GM23338 (cell line): Measurements from ENCODE around the gene NUBPL. TPM values are rescaled to one million over a fixed set of nuclear protein-coding genes. Genes with fewer than 3 reads are reported as not detected.

Source experiments
- ATAC-seq: fragments of 200-7000 bp; cut with Tn5 transposase; 3 replicates; pipeline ENCODE4 v1.9.1; 2020
- DNase-seq: peaks from one replicate; pipeline ENCODE4 v3.0.0-alpha.2; 2015; ENCODE audit warnings: low spot score
- H2AFZ ChIP-seq: fragments of 200-600 bp; sonication (generic); 2 replicates; pipeline ENCODE4 v1.8.0; 2016; ENCODE audit warnings: antibody characterized with exemption, mild to moderate bottlenecking, moderate library complexity
- H3F3A ChIP-seq: fragments of 200-600 bp; sonication (generic); replicated peaks from 2 replicates; pipeline ENCODE4 v1.8.0; 2017; ENCODE audit warnings: antibody characterized with exemption, mixed run types, low read depth
- H3K27ac ChIP-seq: fragments of 200-600 bp; sonication (generic); 2 replicates; pipeline ENCODE4 v1.6.1; 2016; ENCODE audit warnings: low read depth
- H3K27me3 ChIP-seq: fragments of 200-600 bp; sonication (generic); 2 replicates; pipeline ENCODE4 v1.8.0; 2016; ENCODE audit warnings: mild to moderate bottlenecking, mixed run types, moderate library complexity; ENCODE audit not compliant: insufficient read depth
- H3K36me3 ChIP-seq: fragments of 200-600 bp; sonication (generic); 2 replicates; pipeline ENCODE4 v1.8.0; 2016; ENCODE audit warnings: mild to moderate bottlenecking; ENCODE audit not compliant: insufficient read depth
- H3K4me1 ChIP-seq: fragments of 200-600 bp; sonication (generic); 2 replicates; pipeline ENCODE4 v1.8.0; 2016; ENCODE audit warnings: mild to moderate bottlenecking, moderate library complexity; ENCODE audit not compliant: insufficient read depth
- H3K4me2 ChIP-seq: fragments of 200-600 bp; sonication (generic); 2 replicates; pipeline ENCODE4 v1.7.1; 2017; ENCODE audit warnings: mixed run types
- H3K4me3 ChIP-seq: fragments of 200-600 bp; sonication (generic); 2 replicates; pipeline ENCODE4 v1.6.1; 2016; ENCODE audit warnings: mixed run types
- H3K79me2 ChIP-seq: fragments of 200-600 bp; sonication (generic); replicated peaks from 2 replicates; pipeline ENCODE4 v1.8.0; 2017; ENCODE audit warnings: mild to moderate bottlenecking; ENCODE audit not compliant: insufficient read depth
- H3K9me2 ChIP-seq: fragments of 200-600 bp; sonication (generic); 2 replicates; pipeline ENCODE4 v1.8.0; 2017; ENCODE audit not compliant: insufficient read depth
- H4K20me1 ChIP-seq: fragments of 200-600 bp; sonication (generic); replicated peaks from 2 replicates; pipeline ENCODE4 v1.8.0; 2017; ENCODE audit warnings: mild to moderate bottlenecking; ENCODE audit not compliant: insufficient read depth
- H3K27ac Mint-ChIP-seq: 2 replicates; pipeline ENCODE4 v1.8.0; 2020; ENCODE audit warnings: inconsistent platforms, mild to moderate bottlenecking, moderate library complexity, mixed read lengths
- H3K27me3 Mint-ChIP-seq: 3 replicates; pipeline ENCODE4 v1.8.0; 2022; ENCODE audit warnings: low read depth, mild to moderate bottlenecking, moderate library complexity, mixed read lengths, inconsistent platforms; ENCODE audit not compliant: insufficient read depth, poor library complexity
- H3K36me3 Mint-ChIP-seq: 3 replicates; pipeline ENCODE4 v1.8.0; 2021; ENCODE audit warnings: low read depth, mild to moderate bottlenecking, inconsistent platforms, moderate library complexity, mixed read lengths
- H3K4me1 Mint-ChIP-seq: 3 replicates; pipeline ENCODE4 v1.8.0; 2020; ENCODE audit warnings: mild to moderate bottlenecking, inconsistent platforms, mixed read lengths
- H3K4me3 Mint-ChIP-seq: 3 replicates; pipeline ENCODE4 v1.8.0; 2021; ENCODE audit warnings: moderate library complexity, mild to moderate bottlenecking, inconsistent platforms, mixed read lengths
- H3K9me3 Mint-ChIP-seq: 3 replicates; pipeline ENCODE4 v1.8.0; 2020; ENCODE audit warnings: moderate library complexity, mild to moderate bottlenecking, inconsistent platforms, mixed read lengths
- CREB1 ChIP-seq: fragments of 250-450 bp; sonication (Bioruptor Pico); IDR thresholded peaks from 2 replicates; pipeline ENCODE4 v1.5.0; 2020; ENCODE audit warnings: low read depth, mild to moderate bottlenecking, moderate library complexity
- CTCF ChIP-seq, 2 experiments: fragments of 200-600 bp in 1 of 2; sonication (generic) in 1 of 2; conservative IDR thresholded peaks; 2 replicates each; pipeline versions ENCODE4 v1.5.1 to v1.6.1; 2016 to 2017; ENCODE audit warnings: antibody characterized with exemption in 2 of 2, low read depth in 2 of 2, mild to moderate bottlenecking in 2 of 2, moderate library complexity in 1 of 2
- EZH2 ChIP-seq: fragments of 200-600 bp; sonication (generic); IDR thresholded peaks from one replicate; pipeline ENCODE4 v1.8.0; 2017; ENCODE audit warnings: antibody characterized with exemption, mild to moderate bottlenecking, low read depth; ENCODE audit not compliant: unreplicated experiment
- JUNB ChIP-seq: IDR thresholded peaks from one replicate; pipeline ENCODE4 v1.6.1; 2016; ENCODE audit warnings: antibody characterized with exemption; ENCODE audit not compliant: unreplicated experiment
- POLR2AphosphoS5 ChIP-seq: IDR thresholded peaks from 2 replicates; pipeline ENCODE4 v1.6.1; 2016; ENCODE audit warnings: antibody characterized with exemption, low read depth
- REST ChIP-seq: IDR thresholded peaks from one replicate; pipeline ENCODE4 v1.6.1; 2018; ENCODE audit warnings: antibody characterized with exemption; ENCODE audit not compliant: unreplicated experiment
- ZNF114 ChIP-seq: fragments of 250-450 bp; sonication (Bioruptor Pico); IDR thresholded peaks from 2 replicates; pipeline ENCODE4 v1.5.0; 2020; ENCODE audit warnings: mild to moderate bottlenecking, moderate library complexity
- ZNF331 ChIP-seq: fragments of 250-450 bp; sonication (Bioruptor Pico); IDR thresholded peaks from 2 replicates; pipeline ENCODE4 v1.5.0; 2020; ENCODE audit warnings: low read depth, mild to moderate bottlenecking, moderate library complexity
- polyA plus RNA-seq: library from polyadenylated mRNA; unstranded; fragments of >200 nt; fragmentation: Nextera tagmentation; extraction: Ambion mirVana; gene quantifications from 2 replicates; pipeline ENCODE4 v1.2.1, GENCODE V29; 2016
- total RNA-seq: library from RNA; depleted of rRNA; stranded (reverse); fragments of >200 nt; shearing (Covaris generic); gene quantifications from 2 replicates; pipeline ENCODE4 v1.2.3, GENCODE V29; 2014
- TF ChIP-seq, protein P1 (sequence below): IDR thresholded peaks from 2 replicates; pipeline ENCODE4 v1.6.1; 2016; ENCODE audit warnings: antibody characterized with exemption
- TF ChIP-seq, protein P2 (sequence below): fragments of 250-450 bp; sonication (Bioruptor Pico); IDR thresholded peaks from 2 replicates; pipeline ENCODE4 v1.5.0; 2020; ENCODE audit warnings: mild to moderate bottlenecking, moderate library complexity

NUBPL gene
- total and polyA plus RNA-seq, 2 experiments from 2014 or later = 6.1 to 20.7 TPM

DNA sequence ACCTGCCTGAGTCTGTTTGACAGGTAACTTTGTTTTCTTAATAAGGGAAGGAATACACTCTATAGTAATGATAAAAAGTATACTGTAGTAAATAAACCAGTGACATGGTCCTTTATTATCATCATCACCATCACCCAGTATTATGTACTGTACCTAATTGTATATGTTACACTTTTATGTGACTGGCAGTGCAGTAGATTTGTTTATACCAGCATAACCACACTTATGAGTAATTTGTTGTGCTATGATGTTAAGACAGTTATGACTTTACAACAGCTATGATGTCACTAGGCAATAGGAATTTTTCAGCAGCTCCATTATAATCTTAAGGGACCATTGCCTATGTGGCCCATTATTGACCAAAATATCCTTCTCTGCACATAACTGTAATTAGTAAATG is 155.0 kb downstream of the NUBPL start (continued):
- TF ChIP-seq REST = no peak
- TF ChIP-seq, protein P1, sequence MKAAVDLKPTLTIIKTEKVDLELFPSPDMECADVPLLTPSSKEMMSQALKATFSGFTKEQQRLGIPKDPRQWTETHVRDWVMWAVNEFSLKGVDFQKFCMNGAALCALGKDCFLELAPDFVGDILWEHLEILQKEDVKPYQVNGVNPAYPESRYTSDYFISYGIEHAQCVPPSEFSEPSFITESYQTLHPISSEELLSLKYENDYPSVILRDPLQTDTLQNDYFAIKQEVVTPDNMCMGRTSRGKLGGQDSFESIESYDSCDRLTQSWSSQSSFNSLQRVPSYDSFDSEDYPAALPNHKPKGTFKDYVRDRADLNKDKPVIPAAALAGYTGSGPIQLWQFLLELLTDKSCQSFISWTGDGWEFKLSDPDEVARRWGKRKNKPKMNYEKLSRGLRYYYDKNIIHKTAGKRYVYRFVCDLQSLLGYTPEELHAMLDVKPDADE = no peak
- no peak for TF ChIP-seq CTCF (conservative IDR thresholded peaks at IDR 0.05; ENCODE audit: low read depth in 2 of 2)
- TF ChIP-seq ZNF331 (CRISPR knock-in tag) = no peak
- no peak for TF ChIP-seq CREB1 (CRISPR knock-in tag)
- TF ChIP-seq EZH2 = no peak
- TF ChIP-seq JUNB = no peak
- no peak for TF ChIP-seq ZNF114

GRCh38 chr14:31717294-31718085 is 156.3 kb downstream of the NUBPL start:
- no peaks in the 10 kb centered on the region for H3K27me3 ChIP-seq
- Mint-ChIP-seq H3K4me3 (no peak overlapping the region), H3K27ac (no peak overlapping the region), H3K9me3 (no peaks in the 10 kb centered on the region; the same call in 2 of the 3 replicates), H3K4me1 (peaks cover 17% of the 10 kb centered on the region), H3K36me3 (peaks cover 6% of the 10 kb centered on the region; the same call in 1 of the 3 replicates), H3K27me3 (no peaks in the 10 kb centered on the region)
- peaks cover 6% of the 10 kb centered on the region; the same call in 1 of the 2 replicates for H3K9me2 ChIP-seq
- no peaks in the 10 kb centered on the region for H3F3A ChIP-seq
- H3K4me1 ChIP-seq = peaks cover 14% of the 10 kb centered on the region; the same call in 1 of the 2 replicates
- H3K36me3 ChIP-seq = no peaks in the 10 kb centered on the region
- ATAC-seq (no peak), DNase-seq (no peak)
- H4K20me1 ChIP-seq = no peaks in the 10 kb centered on the region
- H3K27ac ChIP-seq = no peak overlapping the region
- no peak overlapping the region for H2AFZ ChIP-seq
- no peak overlapping the region for H3K4me3 ChIP-seq
- H3K79me2 ChIP-seq = no peaks in the 10 kb centered on the region
- H3K4me2 ChIP-seq = no peak overlapping the region
- TF ChIP-seq CREB1 (CRISPR knock-in tag) (no peak), POLR2AphosphoS5 (no peak), ZNF331 (CRISPR knock-in tag) (no peak)
- TF ChIP-seq, protein P2, sequence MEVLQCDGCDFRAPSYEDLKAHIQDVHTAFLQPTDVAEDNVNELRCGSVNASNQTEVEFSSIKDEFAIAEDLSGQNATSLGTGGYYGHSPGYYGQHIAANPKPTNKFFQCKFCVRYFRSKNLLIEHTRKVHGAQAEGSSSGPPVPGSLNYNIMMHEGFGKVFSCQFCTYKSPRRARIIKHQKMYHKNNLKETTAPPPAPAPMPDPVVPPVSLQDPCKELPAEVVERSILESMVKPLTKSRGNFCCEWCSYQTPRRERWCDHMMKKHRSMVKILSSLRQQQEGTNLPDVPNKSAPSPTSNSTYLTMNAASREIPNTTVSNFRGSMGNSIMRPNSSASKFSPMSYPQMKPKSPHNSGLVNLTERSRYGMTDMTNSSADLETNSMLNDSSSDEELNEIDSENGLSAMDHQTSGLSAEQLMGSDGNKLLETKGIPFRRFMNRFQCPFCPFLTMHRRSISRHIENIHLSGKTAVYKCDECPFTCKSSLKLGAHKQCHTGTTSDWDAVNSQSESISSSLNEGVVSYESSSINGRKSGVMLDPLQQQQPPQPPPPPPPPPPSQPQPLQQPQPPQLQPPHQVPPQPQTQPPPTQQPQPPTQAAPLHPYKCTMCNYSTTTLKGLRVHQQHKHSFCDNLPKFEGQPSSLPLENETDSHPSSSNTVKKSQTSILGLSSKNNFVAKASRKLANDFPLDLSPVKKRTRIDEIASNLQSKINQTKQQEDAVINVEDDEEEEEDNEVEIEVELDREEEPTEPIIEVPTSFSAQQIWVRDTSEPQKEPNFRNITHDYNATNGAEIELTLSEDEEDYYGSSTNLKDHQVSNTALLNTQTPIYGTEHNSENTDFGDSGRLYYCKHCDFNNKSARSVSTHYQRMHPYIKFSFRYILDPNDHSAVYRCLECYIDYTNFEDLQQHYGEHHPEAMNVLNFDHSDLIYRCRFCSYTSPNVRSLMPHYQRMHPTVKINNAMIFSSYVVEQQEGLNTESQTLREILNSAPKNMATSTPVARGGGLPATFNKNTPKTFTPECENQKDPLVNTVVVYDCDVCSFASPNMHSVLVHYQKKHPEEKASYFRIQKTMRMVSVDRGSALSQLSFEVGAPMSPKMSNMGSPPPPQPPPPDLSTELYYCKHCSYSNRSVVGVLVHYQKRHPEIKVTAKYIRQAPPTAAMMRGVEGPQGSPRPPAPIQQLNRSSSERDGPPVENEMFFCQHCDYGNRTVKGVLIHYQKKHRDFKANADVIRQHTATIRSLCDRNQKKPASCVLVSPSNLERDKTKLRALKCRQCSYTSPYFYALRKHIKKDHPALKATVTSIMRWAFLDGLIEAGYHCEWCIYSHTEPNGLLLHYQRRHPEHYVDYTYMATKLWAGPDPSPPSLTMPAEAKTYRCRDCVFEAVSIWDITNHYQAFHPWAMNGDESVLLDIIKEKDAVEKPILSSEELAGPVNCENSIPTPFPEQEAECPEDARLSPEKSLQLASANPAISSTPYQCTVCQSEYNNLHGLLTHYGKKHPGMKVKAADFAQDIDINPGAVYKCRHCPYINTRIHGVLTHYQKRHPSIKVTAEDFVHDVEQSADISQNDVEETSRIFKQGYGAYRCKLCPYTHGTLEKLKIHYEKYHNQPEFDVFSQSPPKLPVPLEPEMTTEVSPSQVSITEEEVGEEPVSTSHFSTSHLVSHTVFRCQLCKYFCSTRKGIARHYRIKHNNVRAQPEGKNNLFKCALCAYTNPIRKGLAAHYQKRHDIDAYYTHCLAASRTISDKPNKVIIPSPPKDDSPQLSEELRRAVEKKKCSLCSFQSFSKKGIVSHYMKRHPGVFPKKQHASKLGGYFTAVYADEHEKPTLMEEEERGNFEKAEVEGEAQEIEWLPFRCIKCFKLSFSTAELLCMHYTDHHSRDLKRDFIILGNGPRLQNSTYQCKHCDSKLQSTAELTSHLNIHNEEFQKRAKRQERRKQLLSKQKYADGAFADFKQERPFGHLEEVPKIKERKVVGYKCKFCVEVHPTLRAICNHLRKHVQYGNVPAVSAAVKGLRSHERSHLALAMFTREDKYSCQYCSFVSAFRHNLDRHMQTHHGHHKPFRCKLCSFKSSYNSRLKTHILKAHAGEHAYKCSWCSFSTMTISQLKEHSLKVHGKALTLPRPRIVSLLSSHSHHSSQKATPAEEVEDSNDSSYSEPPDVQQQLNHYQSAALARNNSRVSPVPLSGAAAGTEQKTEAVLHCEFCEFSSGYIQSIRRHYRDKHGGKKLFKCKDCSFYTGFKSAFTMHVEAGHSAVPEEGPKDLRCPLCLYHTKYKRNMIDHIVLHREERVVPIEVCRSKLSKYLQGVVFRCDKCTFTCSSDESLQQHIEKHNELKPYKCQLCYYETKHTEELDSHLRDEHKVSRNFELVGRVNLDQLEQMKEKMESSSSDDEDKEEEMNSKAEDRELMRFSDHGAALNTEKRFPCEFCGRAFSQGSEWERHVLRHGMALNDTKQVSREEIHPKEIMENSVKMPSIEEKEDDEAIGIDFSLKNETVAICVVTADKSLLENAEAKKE (CRISPR knock-in tag) = no peak
